WTC11 (cell line): ENCODE measurements around the gene CTDSP2. TPM values are rescaled to one million over a fixed set of nuclear protein-coding genes. Genes with fewer than 3 reads are reported as not detected.

Experiments
- ATAC-seq: fragments of 200-7000 bp; cut with Tn5 transposase; 2 replicates; pipeline ENCODE4 v1.10.0; 2021; ENCODE audit warnings: mild to moderate bottlenecking, moderate library complexity
- CTCF ChIA-PET: fragments of 300-600 bp; sonication (Branson Sonifier 250); formaldehyde crosslinking; loops from one replicate; lab custom pipeline; 2021; ENCODE audit warnings: antibody characterized with exemption; lab: Charles Lee
- POLR2A ChIA-PET: fragments of 350-600 bp; sonication (Branson Sonifier 250); formaldehyde crosslinking; loops from one replicate; lab custom pipeline; 2021; ENCODE audit warnings: antibody characterized with exemption; lab: Charles Lee
- DNase-seq: peaks from one replicate; pipeline ENCODE4 v3.0.0; 2021; ENCODE audit warnings: low spot score
- H3K27ac Mint-ChIP-seq: 2 replicates; pipeline ENCODE4 v1.8.0; 2021; ENCODE audit warnings: mixed read lengths
- H3K27me3 Mint-ChIP-seq: 2 replicates; pipeline ENCODE4 v1.8.0; 2021; ENCODE audit warnings: low read depth, mild to moderate bottlenecking, moderate library complexity, mixed read lengths
- H3K36me3 Mint-ChIP-seq: 2 replicates; pipeline ENCODE4 v1.8.0; 2021; ENCODE audit warnings: mixed read lengths
- H3K4me1 Mint-ChIP-seq: 2 replicates; pipeline ENCODE4 v1.8.0; 2022; ENCODE audit warnings: mixed read lengths
- H3K4me3 Mint-ChIP-seq: 2 replicates; pipeline ENCODE4 v1.8.0; 2021; ENCODE audit warnings: mild to moderate bottlenecking, moderate library complexity, mixed read lengths
- H3K9me3 Mint-ChIP-seq: 2 replicates; pipeline ENCODE4 v1.8.0; 2021; ENCODE audit warnings: mixed read lengths
- ETV6 ChIP-seq: sonication (generic); formaldehyde crosslinking; IDR thresholded peaks from 2 replicates; pipeline ENCODE4 v1.8.1; 2022; ENCODE audit warnings: mild to moderate bottlenecking, missing genetic modification reagents
- FOXJ3 ChIP-seq: sonication (generic); formaldehyde crosslinking; IDR thresholded peaks from 2 replicates; pipeline ENCODE4 v1.9.0; 2021; ENCODE audit warnings: missing genetic modification reagents, mild to moderate bottlenecking, borderline replicate concordance
- GABPB1 ChIP-seq: sonication (generic); formaldehyde crosslinking; IDR thresholded peaks from 2 replicates; pipeline ENCODE4 v1.8.1; 2023; ENCODE audit warnings: mild to moderate bottlenecking, missing genetic modification reagents
- GTF2I ChIP-seq: fragments of 250-450 bp; sonication (Bioruptor Pico); conservative IDR thresholded peaks from 2 replicates; pipeline ENCODE4 v1.4.0; 2021; ENCODE audit warnings: mild to moderate bottlenecking
- NFATC4 ChIP-seq: fragments of 250-450 bp; sonication (Bioruptor Pico); IDR thresholded peaks from 2 replicates; pipeline ENCODE4 v1.9.0; 2021; ENCODE audit warnings: mild to moderate bottlenecking
- NFE2L1 ChIP-seq: sonication (generic); formaldehyde crosslinking; IDR thresholded peaks from 2 replicates; pipeline ENCODE4 v1.8.1; 2023; ENCODE audit warnings: missing genetic modification reagents
- PRRX2 ChIP-seq: fragments of 250-450 bp; sonication (Bioruptor Pico); IDR thresholded peaks from 2 replicates; pipeline ENCODE4 v1.8.0; 2021; ENCODE audit warnings: mild to moderate bottlenecking
- RELA ChIP-seq: sonication (generic); formaldehyde crosslinking; IDR thresholded peaks from 2 replicates; pipeline ENCODE4 v1.8.1; 2022; ENCODE audit warnings: missing genetic modification reagents, mild to moderate bottlenecking, borderline replicate concordance
- SOX15 ChIP-seq: fragments of 250-450 bp; sonication (Bioruptor Pico); IDR thresholded peaks from 2 replicates; pipeline ENCODE4 v1.9.0; 2021; ENCODE audit warnings: mild to moderate bottlenecking
- TEAD1 ChIP-seq: sonication (generic); formaldehyde crosslinking; IDR thresholded peaks from 2 replicates; pipeline ENCODE4 v1.8.0; 2022; ENCODE audit warnings: mild to moderate bottlenecking, missing genetic modification reagents
- ZNF416 ChIP-seq: fragments of 250-450 bp; sonication (Bioruptor Pico); IDR thresholded peaks from 2 replicates; pipeline ENCODE4 v1.9.0; 2021; ENCODE audit warnings: mild to moderate bottlenecking, inconsistent platforms
- ZNF671 ChIP-seq: fragments of 250-450 bp; sonication (Bioruptor Pico); IDR thresholded peaks from 2 replicates; pipeline ENCODE4 v1.8.0; 2021; ENCODE audit warnings: mild to moderate bottlenecking
- total RNA-seq: library from RNA; stranded (reverse); gene quantifications from 3 replicates; pipeline ENCODE4 v1.2.3, GENCODE V29; 2021
- TF ChIP-seq, protein P1 (sequence below): sonication (generic); formaldehyde crosslinking; IDR thresholded peaks from 2 replicates; pipeline ENCODE4 v1.8.1; 2023; ENCODE audit warnings: mild to moderate bottlenecking, moderate library complexity, missing genetic modification reagents
- TF ChIP-seq, protein P2 (sequence below): sonication (generic); formaldehyde crosslinking; IDR thresholded peaks from 2 replicates; pipeline ENCODE4 v1.8.1; 2023; ENCODE audit warnings: mild to moderate bottlenecking, missing genetic modification reagents
- TF ChIP-seq, protein P3 (sequence below): fragments of 250-450 bp; sonication (Bioruptor Pico); IDR thresholded peaks from 2 replicates; pipeline ENCODE4 v1.9.0; 2021; ENCODE audit warnings: mild to moderate bottlenecking
- TF ChIP-seq, protein P4 (sequence below): fragments of 250-450 bp; sonication (Bioruptor Pico); IDR thresholded peaks from 2 replicates; pipeline ENCODE4 v1.9.0; 2021; ENCODE audit warnings: moderate library complexity, mild to moderate bottlenecking, inconsistent platforms, borderline replicate concordance
- TF ChIP-seq, protein P5 (sequence below): sonication (generic); formaldehyde crosslinking; conservative IDR thresholded peaks from 2 replicates; pipeline ENCODE4 v1.8.1; 2022; ENCODE audit warnings: mild to moderate bottlenecking, missing genetic modification reagents
- TF ChIP-seq, protein P6 (sequence below): sonication (generic); formaldehyde crosslinking; IDR thresholded peaks from 2 replicates; pipeline ENCODE4 v1.8.1; 2022; ENCODE audit warnings: missing genetic modification reagents, borderline replicate concordance
- TF ChIP-seq, protein P7 (sequence below): sonication (generic); formaldehyde crosslinking; conservative IDR thresholded peaks from 2 replicates; pipeline ENCODE4 v1.8.1; 2023; ENCODE audit warnings: mild to moderate bottlenecking, low read depth, missing genetic modification reagents, moderate library complexity

The CTDSP2 gene
- total RNA-seq, 1 experiment from 2014 or later: 122 TPM

DNA sequence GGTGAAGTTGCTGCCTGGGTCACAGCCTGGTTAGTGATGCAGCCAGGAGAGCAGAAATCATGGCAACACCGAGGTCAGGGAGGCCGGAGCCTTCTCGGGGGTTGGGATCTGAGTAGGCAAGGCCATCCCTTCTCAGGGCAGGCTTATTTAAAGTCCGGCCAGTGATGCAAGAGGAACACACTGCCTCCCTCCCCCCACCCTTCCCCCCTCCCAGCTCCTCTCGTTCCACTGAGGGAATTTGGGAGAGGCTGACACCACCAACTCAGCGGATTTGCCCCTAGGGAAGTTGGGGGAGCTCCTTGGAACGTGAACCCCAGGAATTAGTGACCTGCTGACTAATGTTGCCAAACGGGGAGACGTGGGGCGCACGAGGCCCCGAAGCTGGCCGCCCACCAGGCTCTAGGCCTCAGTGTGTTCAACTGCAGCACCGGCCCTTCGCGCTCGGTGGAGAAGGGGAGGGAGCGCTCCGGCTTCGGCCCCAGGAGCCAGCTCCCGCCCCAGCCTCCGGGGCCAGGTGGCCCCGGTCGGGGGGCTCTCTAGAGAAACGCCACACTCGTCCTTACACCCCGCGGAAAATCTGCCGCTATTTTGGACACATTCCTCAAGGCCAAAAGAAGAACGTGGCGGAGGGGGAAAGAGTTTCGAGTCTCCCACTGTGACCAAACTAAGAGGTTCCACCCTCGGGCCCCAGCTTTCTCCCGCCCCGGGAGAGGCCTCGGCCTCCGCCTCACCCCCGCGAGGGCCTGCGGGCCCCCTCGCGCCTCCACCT, 1.6 kb downstream of the CTDSP2 start (continued):
- TF ChIP-seq GABPB1 (CRISPR knock-in tag): peak; percentile 55; the same call in 1 of the 2 replicates
- TF ChIP-seq NFE2L1 (CRISPR knock-in tag): no peak
- no peak for TF ChIP-seq ETV6
- TF ChIP-seq, protein P1, sequence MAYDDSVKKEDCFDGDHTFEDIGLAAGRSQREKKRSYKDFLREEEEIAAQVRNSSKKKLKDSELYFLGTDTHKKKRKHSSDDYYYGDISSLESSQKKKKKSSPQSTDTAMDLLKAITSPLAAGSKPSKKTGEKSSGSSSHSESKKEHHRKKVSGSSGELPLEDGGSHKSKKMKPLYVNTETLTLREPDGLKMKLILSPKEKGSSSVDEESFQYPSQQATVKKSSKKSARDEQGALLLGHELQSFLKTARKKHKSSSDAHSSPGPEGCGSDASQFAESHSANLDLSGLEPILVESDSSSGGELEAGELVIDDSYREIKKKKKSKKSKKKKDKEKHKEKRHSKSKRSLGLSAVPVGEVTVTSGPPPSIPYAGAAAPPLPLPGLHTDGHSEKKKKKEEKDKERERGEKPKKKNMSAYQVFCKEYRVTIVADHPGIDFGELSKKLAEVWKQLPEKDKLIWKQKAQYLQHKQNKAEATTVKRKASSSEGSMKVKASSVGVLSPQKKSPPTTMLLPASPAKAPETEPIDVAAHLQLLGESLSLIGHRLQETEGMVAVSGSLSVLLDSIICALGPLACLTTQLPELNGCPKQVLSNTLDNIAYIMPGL: 0 out of 2 replicates have a peak, but pooled peaks have one; percentile 12
- TF ChIP-seq SOX15 (CRISPR knock-in tag): no peak
- TF ChIP-seq, protein P2, sequence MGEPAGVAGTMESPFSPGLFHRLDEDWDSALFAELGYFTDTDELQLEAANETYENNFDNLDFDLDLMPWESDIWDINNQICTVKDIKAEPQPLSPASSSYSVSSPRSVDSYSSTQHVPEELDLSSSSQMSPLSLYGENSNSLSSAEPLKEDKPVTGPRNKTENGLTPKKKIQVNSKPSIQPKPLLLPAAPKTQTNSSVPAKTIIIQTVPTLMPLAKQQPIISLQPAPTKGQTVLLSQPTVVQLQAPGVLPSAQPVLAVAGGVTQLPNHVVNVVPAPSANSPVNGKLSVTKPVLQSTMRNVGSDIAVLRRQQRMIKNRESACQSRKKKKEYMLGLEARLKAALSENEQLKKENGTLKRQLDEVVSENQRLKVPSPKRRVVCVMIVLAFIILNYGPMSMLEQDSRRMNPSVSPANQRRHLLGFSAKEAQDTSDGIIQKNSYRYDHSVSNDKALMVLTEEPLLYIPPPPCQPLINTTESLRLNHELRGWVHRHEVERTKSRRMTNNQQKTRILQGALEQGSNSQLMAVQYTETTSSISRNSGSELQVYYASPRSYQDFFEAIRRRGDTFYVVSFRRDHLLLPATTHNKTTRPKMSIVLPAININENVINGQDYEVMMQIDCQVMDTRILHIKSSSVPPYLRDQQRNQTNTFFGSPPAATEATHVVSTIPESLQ (CRISPR knock-in tag): no peak
- TF ChIP-seq RELA (CRISPR knock-in tag): no peak
- TF ChIP-seq ZNF416 (CRISPR knock-in tag): no peak
- TF ChIP-seq, protein P3, sequence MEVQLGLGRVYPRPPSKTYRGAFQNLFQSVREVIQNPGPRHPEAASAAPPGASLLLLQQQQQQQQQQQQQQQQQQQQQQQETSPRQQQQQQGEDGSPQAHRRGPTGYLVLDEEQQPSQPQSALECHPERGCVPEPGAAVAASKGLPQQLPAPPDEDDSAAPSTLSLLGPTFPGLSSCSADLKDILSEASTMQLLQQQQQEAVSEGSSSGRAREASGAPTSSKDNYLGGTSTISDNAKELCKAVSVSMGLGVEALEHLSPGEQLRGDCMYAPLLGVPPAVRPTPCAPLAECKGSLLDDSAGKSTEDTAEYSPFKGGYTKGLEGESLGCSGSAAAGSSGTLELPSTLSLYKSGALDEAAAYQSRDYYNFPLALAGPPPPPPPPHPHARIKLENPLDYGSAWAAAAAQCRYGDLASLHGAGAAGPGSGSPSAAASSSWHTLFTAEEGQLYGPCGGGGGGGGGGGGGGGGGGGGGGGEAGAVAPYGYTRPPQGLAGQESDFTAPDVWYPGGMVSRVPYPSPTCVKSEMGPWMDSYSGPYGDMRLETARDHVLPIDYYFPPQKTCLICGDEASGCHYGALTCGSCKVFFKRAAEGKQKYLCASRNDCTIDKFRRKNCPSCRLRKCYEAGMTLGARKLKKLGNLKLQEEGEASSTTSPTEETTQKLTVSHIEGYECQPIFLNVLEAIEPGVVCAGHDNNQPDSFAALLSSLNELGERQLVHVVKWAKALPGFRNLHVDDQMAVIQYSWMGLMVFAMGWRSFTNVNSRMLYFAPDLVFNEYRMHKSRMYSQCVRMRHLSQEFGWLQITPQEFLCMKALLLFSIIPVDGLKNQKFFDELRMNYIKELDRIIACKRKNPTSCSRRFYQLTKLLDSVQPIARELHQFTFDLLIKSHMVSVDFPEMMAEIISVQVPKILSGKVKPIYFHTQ (CRISPR knock-in tag): no peak
- TF ChIP-seq GTF2I (CRISPR knock-in tag): no peak
- TF ChIP-seq FOXJ3 (CRISPR knock-in tag): no peak
- TF ChIP-seq PRRX2 (CRISPR knock-in tag): no peak
- TF ChIP-seq, protein P4, sequence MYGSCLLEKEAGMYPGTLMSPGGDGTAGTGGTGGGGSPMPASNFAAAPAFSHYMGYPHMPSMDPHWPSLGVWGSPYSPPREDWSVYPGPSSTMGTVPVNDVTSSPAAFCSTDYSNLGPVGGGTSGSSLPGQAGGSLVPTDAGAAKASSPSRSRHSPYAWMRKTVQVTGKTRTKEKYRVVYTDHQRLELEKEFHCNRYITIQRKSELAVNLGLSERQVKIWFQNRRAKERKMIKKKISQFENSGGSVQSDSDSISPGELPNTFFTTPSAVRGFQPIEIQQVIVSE (CRISPR knock-in tag): no peak
- TF ChIP-seq, protein P5, sequence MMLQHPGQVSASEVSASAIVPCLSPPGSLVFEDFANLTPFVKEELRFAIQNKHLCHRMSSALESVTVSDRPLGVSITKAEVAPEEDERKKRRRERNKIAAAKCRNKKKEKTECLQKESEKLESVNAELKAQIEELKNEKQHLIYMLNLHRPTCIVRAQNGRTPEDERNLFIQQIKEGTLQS (CRISPR knock-in tag): 0 out of 2 replicates have a peak, but pooled peaks have one; percentile 28
- TF ChIP-seq NFATC4 (CRISPR knock-in tag): no peak
- no peak for TF ChIP-seq ZNF671 (CRISPR knock-in tag)

DNA sequence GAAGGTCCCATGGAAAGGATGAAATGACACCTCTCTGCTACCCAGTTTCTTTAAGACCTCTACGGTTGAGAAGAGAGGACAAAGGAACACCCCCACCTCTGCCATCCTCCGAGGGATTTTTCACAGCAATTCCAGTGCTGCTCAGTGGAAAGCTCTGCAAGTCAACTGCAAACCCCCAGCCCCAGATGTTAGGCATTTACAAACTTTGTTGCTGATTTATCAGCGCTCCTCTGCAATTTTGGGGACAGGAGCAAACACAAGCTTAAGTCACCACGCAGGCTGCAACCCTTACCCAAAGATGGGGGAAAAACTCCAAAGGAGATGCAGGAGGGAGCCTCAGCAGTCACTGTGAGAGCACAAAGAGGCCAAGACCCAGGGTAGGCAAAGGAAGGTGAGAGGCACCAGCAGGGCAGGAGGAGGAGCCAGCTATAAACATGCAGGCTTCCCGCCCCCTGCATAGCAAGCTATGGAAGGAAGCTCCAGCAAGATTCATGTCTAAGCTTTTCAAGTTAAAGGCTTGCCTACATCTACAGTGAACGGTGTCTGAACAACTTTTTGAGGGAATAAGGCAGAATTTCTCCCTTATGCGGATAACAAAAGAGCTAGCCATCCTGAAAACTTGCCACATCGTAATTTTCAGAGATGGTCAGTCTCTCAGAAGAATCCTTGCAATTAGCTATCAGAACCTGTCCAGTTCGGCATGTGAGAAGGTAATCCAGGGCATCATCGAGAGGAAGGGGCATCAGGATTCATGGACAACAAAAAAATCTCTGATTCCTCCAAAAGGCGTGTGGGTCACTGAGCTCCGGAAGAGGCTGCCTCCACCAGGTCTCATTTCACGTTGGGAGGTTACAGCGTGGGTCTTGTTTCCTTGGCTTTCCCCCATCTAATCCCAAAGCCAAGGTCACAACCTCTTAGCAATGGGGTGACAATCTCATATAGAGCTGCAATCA, 3.9 kb downstream of the CTDSP2 start:
- Mint-ChIP-seq H3K27ac (peak overlapping the region; percentile 70), H3K4me3 (peak overlapping the region; percentile 69), H3K4me1 (peaks cover 73% of the 10 kb centered on the region), H3K27me3 (no peaks in the 10 kb centered on the region), H3K36me3 (no peaks in the 10 kb centered on the region), H3K9me3 (no peaks in the 10 kb centered on the region)
- POLR2A ChIA-PET: interaction anchor here (0.7 to 6.9 kb wide), 9 partner anchors 7 to 70 kb away, joined by 3 to 134 read pairs (median 3); partner anchors contain the start of genes EEF1AKMT3 and METTL1
- ATAC-seq (peak; percentile 42), DNase-seq (peak; percentile 57)
- CTCF ChIA-PET: interaction anchor here (0.6 to 3.6 kb wide), 14 partner anchors 10 to 107 kb away, joined by 3 to 26 read pairs (median 5); no protein-coding TSS in a partner anchor
- no peak for TF ChIP-seq NFATC4 (CRISPR knock-in tag)
- TF ChIP-seq NFE2L1 (CRISPR knock-in tag): no peak
- no peak for TF ChIP-seq TEAD1 (CRISPR knock-in tag)
- TF ChIP-seq PRRX2 (CRISPR knock-in tag): no peak
- TF ChIP-seq, protein P6, sequence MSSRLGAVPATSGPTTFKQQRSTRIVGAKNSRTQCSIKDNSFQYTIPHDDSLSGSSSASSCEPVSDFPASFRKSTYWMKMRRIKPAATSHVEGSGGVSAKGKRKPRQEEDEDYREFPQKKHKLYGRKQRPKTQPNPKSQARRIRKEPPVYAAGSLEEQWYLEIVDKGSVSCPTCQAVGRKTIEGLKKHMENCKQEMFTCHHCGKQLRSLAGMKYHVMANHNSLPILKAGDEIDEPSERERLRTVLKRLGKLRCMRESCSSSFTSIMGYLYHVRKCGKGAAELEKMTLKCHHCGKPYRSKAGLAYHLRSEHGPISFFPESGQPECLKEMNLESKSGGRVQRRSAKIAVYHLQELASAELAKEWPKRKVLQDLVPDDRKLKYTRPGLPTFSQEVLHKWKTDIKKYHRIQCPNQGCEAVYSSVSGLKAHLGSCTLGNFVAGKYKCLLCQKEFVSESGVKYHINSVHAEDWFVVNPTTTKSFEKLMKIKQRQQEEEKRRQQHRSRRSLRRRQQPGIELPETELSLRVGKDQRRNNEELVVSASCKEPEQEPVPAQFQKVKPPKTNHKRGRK (CRISPR knock-in tag): no peak
- TF ChIP-seq, protein P7, sequence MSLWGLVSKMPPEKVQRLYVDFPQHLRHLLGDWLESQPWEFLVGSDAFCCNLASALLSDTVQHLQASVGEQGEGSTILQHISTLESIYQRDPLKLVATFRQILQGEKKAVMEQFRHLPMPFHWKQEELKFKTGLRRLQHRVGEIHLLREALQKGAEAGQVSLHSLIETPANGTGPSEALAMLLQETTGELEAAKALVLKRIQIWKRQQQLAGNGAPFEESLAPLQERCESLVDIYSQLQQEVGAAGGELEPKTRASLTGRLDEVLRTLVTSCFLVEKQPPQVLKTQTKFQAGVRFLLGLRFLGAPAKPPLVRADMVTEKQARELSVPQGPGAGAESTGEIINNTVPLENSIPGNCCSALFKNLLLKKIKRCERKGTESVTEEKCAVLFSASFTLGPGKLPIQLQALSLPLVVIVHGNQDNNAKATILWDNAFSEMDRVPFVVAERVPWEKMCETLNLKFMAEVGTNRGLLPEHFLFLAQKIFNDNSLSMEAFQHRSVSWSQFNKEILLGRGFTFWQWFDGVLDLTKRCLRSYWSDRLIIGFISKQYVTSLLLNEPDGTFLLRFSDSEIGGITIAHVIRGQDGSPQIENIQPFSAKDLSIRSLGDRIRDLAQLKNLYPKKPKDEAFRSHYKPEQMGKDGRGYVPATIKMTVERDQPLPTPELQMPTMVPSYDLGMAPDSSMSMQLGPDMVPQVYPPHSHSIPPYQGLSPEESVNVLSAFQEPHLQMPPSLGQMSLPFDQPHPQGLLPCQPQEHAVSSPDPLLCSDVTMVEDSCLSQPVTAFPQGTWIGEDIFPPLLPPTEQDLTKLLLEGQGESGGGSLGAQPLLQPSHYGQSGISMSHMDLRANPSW (CRISPR knock-in tag): no peak
